ENCODE results near the gene OR1L6. TPM values are rescaled to one million over a fixed set of nuclear protein-coding genes. Genes with fewer than 3 reads are reported as not detected.

The OR1L6 gene
- total RNA-seq, 1 experiment from 2014 or later, result not detected

GRCh38 chr9:122789256-122790046 lies 47.3 kb downstream of the OR1L6 start:
- Histone ChIP-seq H3K79me2 (ENCODE audit: low read length) (no peaks in the 10 kb centered on the region), H3K36me3 (ENCODE audit: low read depth, low read length) (no peaks in the 10 kb centered on the region), H3K4me3 (ENCODE audit: low read length) (no peak overlapping the region), H3K27ac (ENCODE audit: low read length) (no peak overlapping the region), H3F3A (ENCODE audit: low read length, unreplicated experiment) (no peaks in the 10 kb centered on the region), H3K4me2 (ENCODE audit: low read length) (no peak overlapping the region), H3K4me1 (ENCODE audit: insufficient read depth, low read length) (no peaks in the 10 kb centered on the region; the same call in 1 of the 2 replicates), H2AFZ (ENCODE audit: low read length) (no peak overlapping the region), H3K27me3 (ENCODE audit: low read length) (no peaks in the 10 kb centered on the region), H3K9me3 (ENCODE audit: low read length) (no peaks in the 10 kb centered on the region), H3K9me2 (replicated peaks; ENCODE audit: low read length) (no peaks in the 10 kb centered on the region), H3K9ac (ENCODE audit: low read length) (no peak overlapping the region), H4K20me1 (ENCODE audit: low read length) (no peaks in the 10 kb centered on the region)
- DNase-seq, result no peak
- ATAC-seq, result no peak
- intact Hi-C loops (cut with micrococcal nuclease), result no loop called here
- BruUV-seq (replicated peaks), result no TSS peak
- CTCF ChIA-PET, result no interaction called here
- POLR2A ChIA-PET (ENCODE audit: unreplicated experiment), result no interaction called here
- TF ChIP-seq, protein P1, sequence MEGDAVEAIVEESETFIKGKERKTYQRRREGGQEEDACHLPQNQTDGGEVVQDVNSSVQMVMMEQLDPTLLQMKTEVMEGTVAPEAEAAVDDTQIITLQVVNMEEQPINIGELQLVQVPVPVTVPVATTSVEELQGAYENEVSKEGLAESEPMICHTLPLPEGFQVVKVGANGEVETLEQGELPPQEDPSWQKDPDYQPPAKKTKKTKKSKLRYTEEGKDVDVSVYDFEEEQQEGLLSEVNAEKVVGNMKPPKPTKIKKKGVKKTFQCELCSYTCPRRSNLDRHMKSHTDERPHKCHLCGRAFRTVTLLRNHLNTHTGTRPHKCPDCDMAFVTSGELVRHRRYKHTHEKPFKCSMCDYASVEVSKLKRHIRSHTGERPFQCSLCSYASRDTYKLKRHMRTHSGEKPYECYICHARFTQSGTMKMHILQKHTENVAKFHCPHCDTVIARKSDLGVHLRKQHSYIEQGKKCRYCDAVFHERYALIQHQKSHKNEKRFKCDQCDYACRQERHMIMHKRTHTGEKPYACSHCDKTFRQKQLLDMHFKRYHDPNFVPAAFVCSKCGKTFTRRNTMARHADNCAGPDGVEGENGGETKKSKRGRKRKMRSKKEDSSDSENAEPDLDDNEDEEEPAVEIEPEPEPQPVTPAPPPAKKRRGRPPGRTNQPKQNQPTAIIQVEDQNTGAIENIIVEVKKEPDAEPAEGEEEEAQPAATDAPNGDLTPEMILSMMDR (conservative IDR thresholded peaks at IDR 0.05; ENCODE audit: low read depth, low read length), result no peak
- TF ChIP-seq EZH2 (IDR thresholded peaks at IDR 0.05; ENCODE audit: low read length, unreplicated experiment) (no peak), EZH2phosphoT487 (IDR thresholded peaks at IDR 0.05; ENCODE audit: borderline replicate concordance, low read length) (no peak)

DNA sequence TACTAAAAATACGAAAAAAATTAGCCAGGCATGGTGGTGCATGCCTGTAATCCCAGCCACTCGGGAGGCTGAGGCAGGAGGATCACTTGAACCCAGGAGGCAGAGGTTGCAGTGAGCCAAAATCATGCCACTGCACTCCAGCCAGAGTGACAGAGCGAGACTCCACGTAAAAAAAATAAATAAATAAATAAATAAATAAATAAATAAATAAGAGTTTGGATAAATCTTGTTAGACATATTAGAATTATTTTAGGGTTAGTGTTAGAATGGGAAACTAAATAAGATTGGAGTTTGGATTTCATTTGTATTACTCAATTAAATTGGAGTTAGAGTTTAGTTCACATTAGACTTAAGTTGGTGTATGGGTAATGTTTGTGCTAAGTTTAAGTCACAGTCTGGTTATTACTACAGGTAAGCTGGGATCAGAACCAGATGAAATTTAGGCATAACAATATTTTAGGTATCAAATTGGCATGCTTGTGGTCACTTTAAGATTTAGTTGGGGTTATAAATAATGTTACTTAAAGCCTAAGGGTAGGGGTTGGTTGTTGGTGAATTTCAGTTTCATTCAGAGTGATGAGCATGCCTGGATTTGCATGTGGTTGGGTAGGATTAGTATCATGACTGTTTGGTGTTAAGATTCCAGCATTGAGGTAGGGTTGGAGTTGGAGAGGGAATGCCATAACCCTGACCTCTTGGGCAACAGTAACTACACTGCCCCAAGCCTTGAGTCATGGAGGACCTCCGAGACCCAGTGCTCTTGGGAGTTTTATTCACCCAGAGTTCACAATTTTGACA lies 50.0 kb downstream of the OR1L6 start:
- no peak for ATAC-seq
- Histone ChIP-seq H2AFZ (ENCODE audit: low read length) (no peak overlapping the region), H3K36me3 (ENCODE audit: low read depth, low read length) (no peaks in the 10 kb centered on the region), H3K9me2 (replicated peaks; ENCODE audit: low read length) (no peaks in the 10 kb centered on the region), H3K79me2 (ENCODE audit: low read length) (no peaks in the 10 kb centered on the region), H3K4me2 (ENCODE audit: low read length) (no peak overlapping the region), H3K27me3 (ENCODE audit: low read length) (no peaks in the 10 kb centered on the region), H3K4me1 (ENCODE audit: insufficient read depth, low read length) (no peaks in the 10 kb centered on the region), H3K4me3 (ENCODE audit: low read length) (no peak overlapping the region), H3K27ac (ENCODE audit: low read length) (no peak overlapping the region), H3F3A (ENCODE audit: low read length, unreplicated experiment) (no peaks in the 10 kb centered on the region), H3K9me3 (ENCODE audit: low read length) (no peaks in the 10 kb centered on the region), H4K20me1 (ENCODE audit: low read length) (no peaks in the 10 kb centered on the region), H3K9ac (ENCODE audit: low read length) (no peak overlapping the region)
- TF ChIP-seq, protein P1 (conservative IDR thresholded peaks at IDR 0.05; ENCODE audit: low read depth, low read length), result no peak
- TF ChIP-seq EZH2phosphoT487 (IDR thresholded peaks at IDR 0.05; ENCODE audit: borderline replicate concordance, low read length) (no peak), EZH2 (IDR thresholded peaks at IDR 0.05; ENCODE audit: low read length, unreplicated experiment) (no peak)
- POLR2A ChIA-PET (ENCODE audit: unreplicated experiment), result no interaction called here
- no peak for DNase-seq
- intact Hi-C loops (cut with micrococcal nuclease), result no loop called here
- no TSS peak for BruUV-seq (replicated peaks)
- CTCF ChIA-PET, result no interaction called here
